HG03095 (cell line): ENCODE measurements around the gene SHC3.

Experiments used
- ATAC-seq: cut with Tn5 transposase; IDR thresholded peaks from one replicate; pipeline ENCODE4 v1.9.1; 2021; ENCODE audit warnings: moderate library complexity; ENCODE audit not compliant: unreplicated experiment

The SHC3 gene

GRCh38 chr9:89026876-89027275 is 151.7 kb downstream of the SHC3 start:
- no peak for ATAC-seq

GRCh38 chr9:89025553-89025952 is 153.1 kb downstream of the SHC3 start:
- no peak for ATAC-seq

- no peak for ATAC-seq
Observed at GRCh38 chr9:89024727-89025126, 153.9 kb downstream of the SHC3 start.

GRCh38 chr9:89023740-89024139 is 154.9 kb downstream of the SHC3 start:
- no peak for ATAC-seq

GRCh38 chr9:89022902-89023301 is 155.7 kb downstream of the SHC3 start:
- no peak for ATAC-seq

- no peak for ATAC-seq
Observed at GRCh38 chr9:89022001-89022759, 156.4 kb downstream of the SHC3 start.

GRCh38 chr9:89021154-89021803 is 157.3 kb downstream of the SHC3 start:
- ATAC-seq, result no peak

- ATAC-seq, result no peak
Observed at GRCh38 chr9:89020754-89021153, 157.9 kb downstream of the SHC3 start.

GRCh38 chr9:89015336-89015735 is 163.3 kb downstream of the SHC3 start:
- no peak for ATAC-seq

- ATAC-seq, result no peak
Observed at GRCh38 chr9:89014153-89014552, 164.5 kb downstream of the SHC3 start.

- no peak for ATAC-seq
Observed at GRCh38 chr9:89013660-89014059, 165.0 kb downstream of the SHC3 start.

GRCh38 chr9:89012294-89013042 is 166.2 kb downstream of the SHC3 start:
- no peak for ATAC-seq

GRCh38 chr9:89011683-89012082 is 166.9 kb downstream of the SHC3 start:
- ATAC-seq, result no peak

- ATAC-seq, result no peak
Observed at GRCh38 chr9:89010526-89011111, 168.0 kb downstream of the SHC3 start.

- ATAC-seq, result no peak
Observed at GRCh38 chr9:89010056-89010455, 168.6 kb downstream of the SHC3 start.

GRCh38 chr9:89009546-89009840 is 169.1 kb downstream of the SHC3 start:
- no peak for ATAC-seq

GRCh38 chr9:89008744-89009545 is 169.7 kb downstream of the SHC3 start:
- no peak for ATAC-seq

GRCh38 chr9:89008055-89008743 is 170.4 kb downstream of the SHC3 start:
- no peak for ATAC-seq

- ATAC-seq, result no peak
Observed at GRCh38 chr9:89006996-89007967, 171.3 kb downstream of the SHC3 start.
